ENCODE results near the gene SMAD6.

The SMAD6 gene

DNA sequence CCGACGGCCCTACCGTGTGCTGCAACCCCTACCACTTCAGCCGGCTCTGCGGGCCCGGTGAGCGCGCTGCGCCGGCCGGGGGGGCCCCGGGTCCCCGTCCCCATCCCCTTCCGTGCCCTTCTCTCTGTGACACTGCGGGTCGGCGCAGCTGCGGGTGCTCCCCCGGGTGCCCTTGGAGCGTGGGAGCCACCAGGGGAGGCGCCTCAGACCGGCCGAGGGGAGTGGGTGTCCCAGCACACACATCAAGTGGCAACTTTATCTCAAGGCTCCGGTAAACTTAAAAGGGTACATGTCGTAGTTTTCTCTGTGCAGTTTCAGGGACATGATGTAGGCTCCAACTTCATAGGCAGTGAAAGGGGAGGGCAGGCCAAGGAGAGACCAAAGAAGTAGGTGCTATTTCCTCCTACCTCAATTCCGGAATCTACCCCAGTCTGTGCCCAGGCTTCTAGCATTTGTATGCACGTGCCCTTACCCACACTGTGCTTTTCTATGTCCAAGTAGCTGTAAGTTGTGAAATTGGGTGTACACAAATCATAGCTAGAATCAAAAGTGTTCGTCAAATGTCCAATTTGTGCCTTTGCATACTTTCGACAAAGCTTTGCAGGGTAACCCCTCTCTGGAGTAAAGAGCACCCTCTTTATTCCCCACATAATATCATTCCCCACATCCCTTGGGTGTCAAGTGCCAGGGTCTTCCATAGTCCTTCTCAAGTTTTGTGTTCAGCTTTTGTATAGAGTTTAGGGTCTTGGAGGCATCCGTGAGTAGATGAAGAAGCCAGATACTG is 2.2 kb downstream of the SMAD6 start:
- DNase-seq, result no peak

DNA sequence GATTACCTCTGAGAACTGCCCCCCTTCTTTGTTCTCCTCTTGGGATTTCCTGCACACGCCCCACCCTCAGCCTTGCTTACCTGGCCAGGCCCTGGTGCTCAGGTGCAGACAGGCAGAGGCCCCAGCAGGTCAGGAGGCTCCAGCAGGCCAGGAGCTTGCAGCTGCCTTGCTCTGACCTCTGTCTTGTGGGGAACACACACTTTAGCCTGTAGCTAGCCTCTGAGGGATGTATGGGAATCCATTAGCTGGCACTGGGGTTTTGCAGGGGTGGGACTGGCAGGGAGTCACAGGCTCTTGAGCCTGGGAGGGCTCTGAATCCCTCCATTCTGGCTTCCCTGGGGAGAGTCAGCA is 2.7 kb downstream of the SMAD6 start:
- DNase-seq, result no peak

DNA sequence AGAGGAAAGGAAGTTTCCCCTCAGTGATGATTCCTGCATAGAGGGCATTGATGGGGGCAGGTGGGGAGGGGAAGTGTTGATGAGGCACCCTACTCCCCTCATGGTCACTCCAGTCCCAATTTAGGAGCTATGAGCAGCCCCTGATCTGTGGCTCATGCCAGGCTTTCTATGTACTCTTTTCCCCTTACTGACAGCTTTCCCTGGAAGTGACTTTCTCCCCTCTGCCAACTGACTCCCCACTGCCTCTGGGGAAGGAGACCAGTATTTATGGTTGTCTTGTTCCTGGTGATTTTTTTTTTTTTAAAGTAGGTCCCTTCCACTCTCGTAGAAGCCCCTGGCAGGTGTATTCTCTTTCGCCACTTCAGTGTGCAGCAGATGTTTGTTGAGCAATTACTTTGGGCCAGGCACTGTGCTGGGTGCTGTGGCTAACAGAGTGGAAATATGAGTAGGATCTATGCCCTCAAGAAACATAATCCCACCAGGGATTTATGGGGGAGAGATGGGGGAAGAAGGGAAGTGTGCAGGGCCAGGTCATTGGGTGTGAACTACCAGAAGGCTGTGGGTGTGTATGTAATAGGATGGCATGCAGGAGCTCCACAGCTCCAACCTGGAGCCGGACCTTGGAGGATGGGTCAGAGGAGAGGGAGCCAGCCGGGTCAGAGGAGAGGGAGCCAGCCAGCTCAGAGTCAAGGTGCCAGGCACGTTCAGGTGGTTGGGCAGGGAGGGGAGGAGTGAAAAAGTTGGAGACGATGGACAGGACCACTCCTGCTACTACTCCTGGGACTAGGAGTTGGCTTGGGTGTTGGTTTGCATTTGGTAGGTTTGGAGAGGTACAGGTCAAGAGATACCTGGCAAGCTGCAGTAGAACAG is 3.5 kb downstream of the SMAD6 start:
- no peak for DNase-seq

DNA sequence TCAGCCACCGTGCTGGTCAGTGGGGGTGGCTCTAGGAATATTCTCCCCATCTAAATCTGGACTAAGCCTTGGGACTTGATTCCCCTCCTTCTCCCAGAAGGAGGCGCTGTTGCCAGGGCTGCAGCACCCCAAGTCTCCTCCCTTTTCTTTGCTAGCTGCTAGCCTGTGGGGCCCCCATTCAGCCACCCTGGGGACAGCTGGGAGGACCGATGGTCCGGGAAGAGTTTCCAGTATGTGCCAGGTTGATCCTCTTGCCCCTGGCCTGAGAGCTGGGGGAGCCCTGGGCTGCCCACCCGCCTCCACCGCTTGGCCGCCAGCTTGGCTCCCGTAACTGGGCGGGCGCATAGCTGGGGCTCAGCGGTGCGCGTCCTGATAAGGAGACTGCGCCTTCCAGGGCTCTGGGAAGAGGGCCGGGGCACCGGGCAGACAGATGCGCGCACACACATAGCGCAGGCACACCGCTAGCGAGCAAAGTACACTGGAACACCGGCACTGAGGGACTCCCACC is 4.2 kb downstream of the SMAD6 start:
- DNase-seq, result no peak

DNA sequence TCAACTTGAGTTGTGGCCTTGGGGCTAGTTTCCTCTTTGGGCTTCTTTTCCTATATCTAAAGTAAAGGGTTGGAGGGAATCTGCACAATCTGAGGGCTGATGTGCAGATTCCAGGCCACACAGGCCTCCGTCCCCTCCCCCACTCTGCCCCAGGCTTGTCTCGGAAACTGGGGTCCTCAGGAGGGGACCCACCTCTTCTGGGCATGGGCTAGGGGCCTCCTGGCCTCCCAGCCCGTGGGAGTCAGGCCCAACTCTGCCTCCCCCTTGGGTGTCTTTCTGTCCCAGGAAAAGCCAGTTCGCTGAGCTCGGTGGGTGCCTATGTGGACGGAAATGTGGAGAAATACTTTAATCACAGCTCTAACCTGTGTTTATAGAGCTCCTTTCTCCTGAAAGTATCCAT is 4.8 kb downstream of the SMAD6 start:
- DNase-seq, result no peak

DNA sequence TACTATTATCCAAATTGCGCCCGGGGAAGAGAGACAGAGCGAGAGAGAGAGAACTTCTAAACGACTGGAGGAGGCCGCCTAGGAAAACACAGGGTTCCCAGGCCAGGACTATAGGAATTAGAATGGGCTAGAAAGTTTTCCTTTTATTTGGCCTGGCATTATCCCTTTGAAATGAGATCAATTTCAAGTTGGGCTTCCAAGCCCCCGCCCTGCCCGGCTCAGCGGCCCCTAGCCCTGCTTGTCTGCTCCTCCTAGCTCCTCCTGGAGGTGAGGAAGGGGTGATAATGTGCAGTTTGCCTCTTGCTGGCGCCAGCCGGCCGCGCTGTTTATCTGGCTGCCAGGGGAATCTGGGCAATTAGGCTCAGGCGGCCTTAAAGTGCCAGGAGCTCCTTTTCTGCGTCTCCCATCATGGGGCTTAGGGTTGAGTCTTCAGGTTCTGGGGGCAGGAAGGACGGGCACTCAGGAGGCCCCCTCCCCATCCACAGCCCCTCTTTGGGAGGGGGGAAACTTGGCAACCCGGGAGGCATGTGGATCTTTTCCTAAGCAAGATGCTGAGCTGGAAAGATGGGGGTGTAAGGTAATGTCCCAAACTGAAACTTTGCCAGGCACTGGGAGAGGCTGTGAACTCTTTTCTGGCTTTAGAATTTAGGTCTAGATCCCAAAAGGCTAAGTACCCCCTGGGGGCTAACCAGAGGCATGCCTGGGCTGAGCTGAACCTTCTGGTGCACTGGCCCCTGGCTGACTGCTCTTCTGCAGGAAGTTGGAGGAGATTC is 5.5 kb downstream of the SMAD6 start:
- DNase-seq, result no peak

DNA sequence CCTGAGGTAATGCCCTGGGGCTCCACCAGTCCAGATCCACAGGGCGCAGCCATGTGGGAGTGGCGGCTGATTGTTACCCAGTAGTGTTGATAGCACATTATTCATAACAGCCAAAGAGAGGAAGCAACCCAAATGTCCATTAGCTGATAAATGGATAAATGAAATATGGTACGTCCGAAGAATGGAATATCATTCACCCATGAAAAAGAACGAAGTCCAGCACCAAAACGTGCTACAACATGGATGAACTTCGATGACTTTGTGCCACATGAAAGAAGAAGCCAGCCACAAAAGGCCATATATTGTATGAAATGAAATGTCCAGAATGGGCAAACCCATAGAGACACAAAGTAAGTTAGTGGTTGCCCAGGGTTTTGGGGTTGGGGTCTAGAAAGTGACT is 6.4 kb downstream of the SMAD6 start:
- DNase-seq, result no peak

DNA sequence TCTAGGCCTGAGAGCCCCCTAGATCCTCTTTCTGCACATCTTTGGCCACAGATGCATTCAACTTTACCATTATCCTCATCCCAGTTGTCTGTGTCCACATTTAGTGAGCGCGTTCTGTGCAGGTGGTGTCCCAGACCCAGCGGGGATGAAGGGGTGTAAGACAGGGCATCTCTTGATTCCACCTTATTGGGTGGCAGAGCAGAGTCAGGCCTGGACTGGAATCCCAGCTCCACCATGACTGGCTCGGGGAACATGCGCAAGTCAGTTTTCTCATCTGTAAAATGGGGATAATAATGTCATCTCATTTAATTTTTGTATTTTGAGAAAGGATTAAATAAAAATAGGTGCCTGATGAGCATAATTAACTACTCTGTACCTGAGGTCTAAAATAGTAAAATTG is 7.8 kb downstream of the SMAD6 start:
- DNase-seq, result no peak

DNA sequence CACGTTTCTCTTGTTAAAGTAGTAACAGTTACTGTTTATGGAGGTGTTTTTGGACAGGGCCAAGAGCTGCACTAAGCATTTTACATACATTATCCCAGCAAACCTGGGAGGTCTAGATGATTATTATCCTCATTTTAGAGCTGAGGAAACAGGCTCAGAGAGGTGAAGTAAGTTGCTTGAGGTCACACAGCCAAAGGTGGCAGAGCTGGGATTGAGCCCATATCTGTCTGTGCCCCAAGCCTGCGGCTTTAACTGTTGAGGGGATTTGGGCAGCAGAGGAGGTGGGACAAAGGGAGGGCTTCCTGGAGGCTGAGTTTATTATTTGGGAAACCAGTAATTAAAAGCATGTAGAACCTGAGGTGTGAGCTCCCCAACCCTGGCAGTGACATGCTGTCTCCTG is 9.2 kb downstream of the SMAD6 start:
- DNase-seq, result no peak

DNA sequence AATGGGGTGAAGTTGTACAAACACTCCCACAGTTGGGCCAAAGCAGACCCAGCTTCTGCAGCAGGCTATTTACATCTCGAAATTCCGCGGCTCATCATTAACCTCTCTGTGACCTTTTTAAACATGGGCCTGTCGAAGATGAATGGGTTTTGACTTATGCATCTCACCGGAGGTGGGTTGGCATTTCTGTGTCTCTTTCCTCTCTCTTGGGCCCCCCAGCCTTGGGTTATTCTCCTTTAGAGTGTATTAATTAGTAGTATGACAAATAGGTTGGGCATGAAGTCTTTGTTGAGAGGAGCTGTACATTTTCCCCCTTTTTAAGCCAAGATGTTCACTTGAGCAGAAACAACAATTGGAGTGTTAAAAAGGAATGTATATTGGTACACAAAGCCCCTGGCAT is 9.8 kb downstream of the SMAD6 start:
- DNase-seq, result no peak

DNA sequence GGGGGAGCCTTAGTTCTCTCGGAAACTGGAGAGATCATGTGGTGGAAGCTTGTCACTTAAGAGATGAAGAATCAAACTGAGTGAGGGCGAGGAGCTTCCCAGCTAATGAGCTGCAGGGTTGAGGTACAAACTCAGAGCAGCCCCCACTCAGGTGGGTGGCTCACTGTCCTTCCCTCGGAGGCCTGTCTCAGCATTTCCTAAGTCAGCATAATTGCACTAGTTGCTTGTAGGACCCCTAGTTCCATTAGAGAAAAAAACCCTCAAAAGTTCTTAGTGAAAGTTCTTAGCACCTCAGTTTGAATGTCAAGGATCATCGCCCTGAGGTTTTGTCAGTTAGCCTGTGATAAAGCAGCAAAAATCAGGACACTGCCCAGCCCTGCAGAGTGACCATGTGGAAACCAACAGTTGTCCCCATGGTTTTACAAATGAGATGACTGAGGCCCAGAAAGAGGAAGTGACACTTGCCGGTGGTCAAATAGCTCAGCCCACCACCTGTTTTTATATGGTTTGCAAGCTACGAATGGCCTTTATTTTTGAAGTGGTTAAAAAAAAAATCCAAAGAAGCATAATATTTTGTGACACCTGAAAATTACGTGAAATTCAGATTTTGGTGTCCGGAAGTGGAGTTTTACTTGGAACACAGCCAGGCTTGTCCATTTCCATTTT is 11.9 kb downstream of the SMAD6 start:
- no peak for DNase-seq

DNA sequence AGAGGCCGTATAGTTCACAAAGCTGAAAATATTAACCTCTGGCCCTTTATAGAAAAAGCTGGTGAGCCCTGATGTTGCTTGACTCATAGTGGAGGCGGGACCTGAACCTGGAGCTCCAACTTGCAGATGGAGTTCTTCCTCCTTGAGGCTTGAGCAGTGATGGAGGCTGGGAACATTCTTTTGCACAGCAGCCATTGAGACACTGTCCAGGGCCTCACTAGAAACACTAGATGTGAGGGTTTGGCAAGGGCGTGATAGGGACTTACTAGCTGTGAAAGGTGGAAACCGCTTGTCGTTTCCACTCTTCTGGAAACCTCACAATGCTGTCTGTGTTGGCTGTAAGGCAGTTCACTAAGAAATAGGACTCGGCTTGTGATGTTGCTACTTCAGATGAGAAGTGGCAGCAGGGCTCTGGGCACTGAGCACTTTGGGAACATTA is 12.5 kb downstream of the SMAD6 start:
- DNase-seq, result no peak

DNA sequence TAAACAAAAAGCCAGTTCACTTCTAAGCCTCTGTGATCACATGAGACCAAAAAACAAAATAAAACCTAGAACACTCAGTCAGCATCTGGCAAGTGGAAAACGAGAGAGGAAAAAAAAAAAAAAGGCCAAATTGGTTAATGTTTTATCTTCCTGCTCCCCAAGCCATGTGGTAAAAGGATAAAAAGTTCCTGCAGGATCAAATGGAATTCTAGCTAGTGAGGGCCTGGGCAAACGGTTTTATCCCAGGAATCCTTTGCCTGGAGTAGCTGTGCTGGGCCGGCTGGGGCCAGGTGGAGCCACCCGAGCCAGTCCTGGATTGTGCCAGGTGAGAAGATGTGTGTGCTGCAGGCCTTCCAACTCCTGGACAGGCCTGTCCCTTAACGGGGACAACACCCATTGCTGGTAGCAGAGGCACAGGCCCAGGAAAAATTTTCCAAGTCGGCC is 13.2 kb downstream of the SMAD6 start:
- no peak for DNase-seq

DNA sequence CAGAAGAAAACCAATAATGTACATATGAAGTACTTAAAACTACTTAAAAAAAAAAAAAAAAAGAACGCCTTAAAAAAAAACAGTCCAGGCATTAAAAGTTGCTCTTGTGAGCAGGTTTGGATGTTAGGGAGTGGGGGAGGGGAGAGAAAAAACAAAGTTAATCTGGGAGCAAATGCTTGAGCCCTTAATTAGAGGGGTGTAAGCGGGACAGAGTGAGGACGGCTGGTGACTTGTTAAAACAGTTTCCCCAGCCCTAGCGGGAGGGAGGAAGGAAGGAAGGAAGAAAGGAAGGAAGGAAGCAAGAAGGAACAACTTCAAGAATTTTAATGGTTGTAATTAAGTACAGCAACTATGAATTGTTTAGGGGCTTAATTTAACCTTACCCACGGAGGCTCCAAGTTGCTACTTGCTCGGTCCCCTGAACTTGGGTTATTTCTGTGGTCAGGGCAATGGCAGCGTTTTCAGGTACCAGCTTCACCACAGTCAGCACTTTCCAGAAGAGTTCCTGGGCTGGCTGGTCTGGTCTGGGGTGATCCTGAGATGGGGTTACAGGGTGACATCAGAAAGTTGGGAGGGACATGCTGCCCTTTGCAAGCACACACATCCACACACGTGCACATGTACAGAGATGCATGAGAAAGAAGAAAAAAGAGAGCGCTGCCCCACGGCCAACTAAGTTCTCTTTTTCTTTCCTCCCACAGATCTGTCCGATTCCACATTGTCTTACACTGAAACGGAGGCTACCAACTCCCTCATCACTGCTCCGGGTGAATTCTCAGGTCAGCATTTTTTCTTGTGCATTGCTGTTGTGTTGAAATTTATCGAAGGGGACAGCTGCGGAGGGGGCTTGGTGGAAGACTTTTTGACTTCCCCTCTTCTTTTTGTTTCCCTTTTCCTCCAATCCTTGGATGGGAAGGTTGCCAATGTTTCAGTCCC is 14.0 kb downstream of the SMAD6 start:
- DNase-seq, result no peak

DNA sequence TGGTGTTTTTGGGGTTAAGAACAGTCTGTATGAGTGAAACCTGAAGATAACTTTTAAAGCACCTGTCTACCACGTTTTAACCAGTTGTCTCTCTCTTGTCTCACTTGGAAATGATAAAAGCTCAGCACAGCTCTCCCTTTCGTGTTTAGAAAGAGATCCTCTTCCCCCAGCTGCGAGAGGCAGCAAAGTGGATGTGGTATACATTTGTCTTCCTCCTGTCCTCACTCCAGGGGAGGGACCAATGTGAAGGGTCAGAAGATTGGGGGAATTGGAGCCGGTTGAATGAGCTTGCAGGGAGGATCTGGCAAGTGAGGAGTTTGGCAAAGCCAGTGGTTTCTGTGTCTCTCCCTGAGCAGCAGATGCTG is 14.6 kb downstream of the SMAD6 start:
- DNase-seq, result no peak

DNA sequence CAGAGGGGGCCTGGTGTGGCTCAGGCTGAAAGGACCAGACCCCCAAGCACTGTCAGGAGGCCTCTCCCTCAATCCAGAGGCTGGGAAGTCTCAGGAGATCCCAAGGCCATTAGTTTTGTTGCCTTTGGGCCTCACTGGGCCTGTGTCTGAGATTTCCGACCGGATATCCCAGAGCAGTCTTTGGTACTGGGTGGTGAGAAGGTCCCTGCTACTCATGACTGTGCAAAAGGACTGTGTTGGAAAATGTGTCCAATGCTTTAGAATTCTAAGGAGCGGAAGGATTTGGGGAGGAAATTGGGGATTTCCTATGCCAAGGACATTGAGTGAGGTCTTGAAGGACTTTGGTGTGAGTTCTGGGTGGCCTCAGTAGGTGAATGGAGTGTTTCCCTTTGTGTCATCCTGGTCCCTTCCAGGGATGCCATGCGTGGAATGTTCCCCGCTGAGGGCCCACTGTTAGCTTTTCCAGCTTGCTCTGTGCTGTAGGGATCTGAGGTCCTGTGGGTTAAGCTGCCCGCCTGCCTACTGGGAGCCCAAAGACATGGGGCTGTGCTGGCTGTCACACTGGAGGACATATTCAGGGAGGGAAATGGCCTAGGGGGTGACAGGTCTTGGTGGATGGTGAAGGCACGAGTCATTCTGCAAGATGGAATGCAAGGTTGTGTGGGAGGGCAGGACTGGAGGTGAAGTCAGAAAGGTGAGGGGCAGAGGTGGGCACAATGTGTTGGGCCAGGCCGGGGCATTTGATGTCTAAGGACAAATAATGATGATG is 16.4 kb downstream of the SMAD6 start:
- DNase-seq, result no peak

DNA sequence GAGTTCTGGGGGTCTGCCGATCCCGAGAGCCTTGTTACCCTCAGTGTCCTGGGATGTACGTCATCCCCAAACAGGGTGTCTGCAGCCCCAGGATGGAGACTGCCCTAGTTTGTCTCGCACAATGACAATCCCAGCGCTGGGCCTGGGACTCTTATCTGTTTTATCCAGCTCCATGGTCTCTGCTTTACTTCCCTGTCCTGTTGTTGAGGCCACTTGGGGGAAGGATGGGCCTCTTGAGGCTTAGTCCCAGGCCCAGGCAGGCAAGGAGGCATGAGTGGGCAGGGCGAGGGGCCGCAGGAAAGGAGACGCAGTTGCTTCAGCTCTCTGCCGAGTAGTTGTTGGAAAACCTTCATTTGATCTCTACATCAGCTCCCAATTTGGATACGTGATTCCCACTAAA is 17.4 kb downstream of the SMAD6 start:
- no peak for DNase-seq

DNA sequence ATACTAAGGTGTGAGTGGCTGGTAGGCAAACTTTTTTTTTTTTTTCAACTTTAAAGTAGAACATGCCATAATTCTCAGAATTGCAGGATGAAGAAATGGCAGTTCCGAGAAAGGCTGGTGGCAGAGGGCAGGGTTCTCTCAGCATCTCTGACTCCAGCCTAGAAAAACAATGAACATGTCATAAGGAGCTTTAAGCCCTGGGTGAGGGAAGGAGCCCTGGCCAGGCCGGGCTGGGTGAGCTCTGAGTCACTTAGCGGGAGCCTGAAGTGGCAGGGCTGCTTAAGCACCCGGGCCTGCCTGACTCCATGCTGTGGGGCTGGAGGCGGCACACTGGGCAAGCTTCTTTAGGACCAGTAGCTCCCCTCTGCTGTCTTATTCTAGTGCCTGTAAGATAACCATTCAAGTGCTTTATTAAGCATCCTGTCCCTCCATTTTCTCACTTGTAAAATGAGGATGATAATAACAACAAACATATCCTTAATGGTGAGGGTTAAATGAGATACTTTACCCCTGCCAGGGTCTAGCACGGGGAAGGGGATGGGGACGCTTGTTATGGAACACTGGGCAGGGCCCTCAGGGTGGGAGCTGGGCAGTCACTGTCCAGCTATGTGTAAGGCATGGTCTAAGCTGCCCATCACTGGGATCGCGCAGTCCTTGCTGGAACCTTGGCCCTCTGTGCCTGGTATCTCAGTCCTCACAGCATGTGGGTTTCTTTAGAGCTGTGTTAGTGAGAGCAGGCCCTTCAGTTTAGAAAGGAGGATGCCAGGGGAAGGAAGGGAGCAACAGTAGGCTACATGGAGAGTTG is 18.4 kb downstream of the SMAD6 start:
- DNase-seq, result no peak

DNA sequence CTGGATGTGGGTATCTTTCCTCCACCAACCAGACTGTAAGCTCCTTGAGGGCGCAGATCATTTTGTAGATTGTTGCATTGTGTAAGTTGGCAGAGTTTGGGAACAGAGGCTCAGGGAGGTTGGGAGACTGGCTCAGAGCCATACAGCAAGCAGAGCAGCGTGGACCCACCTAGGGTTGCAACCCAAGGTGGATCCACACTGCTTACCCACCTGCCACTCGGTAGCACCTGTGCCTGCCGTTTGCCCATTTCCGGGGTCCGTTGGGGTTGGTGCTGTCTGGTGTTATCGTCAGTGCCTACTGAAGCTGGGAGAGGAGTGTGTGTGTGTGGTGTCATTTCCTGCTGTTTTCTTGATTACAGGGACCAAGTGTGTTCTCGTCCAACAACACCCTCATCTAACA is 19.0 kb downstream of the SMAD6 start:
- no peak for DNase-seq

DNA sequence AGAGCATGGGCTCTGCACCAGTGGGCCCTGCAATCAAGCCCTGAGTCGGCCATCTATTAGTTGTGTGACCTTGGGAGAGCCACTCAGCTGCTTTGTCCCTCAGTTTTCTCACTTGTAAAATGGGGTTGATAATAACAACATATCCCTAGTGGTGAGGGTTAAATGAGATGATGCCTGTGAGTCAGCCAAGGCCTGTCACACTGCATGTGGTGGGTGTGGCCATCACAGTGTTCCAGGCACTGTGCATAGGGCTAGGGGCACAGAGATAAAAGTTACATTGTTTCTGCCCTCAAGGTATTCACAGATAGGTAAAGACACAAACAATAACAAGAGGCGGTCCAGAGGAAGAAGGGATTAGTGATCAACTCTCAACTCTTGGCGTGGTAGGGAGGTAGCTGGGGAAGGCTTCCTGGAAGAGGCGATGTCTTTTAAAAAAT is 19.5 kb downstream of the SMAD6 start:
- no peak for DNase-seq

All from activated naive CD4-positive, alpha-beta T cell treated with anti-CD3 and anti-CD28 coated beads, Interleukin-2, amount 50 U/mL, for 16 hours (primary cell).